Neural progenitor cell (in vitro differentiated cells): Measurements from ENCODE around the gene HYAL3.

Source experiments
- CTCF ChIP-seq: fragments of 200-600 bp; sonication (generic); IDR thresholded peaks from 2 replicates; pipeline ENCODE4 v1.5.1; 2017; ENCODE audit warnings: antibody characterized with exemption, mild to moderate bottlenecking
- EZH2phosphoT487 ChIP-seq: fragments of 200-600 bp; sonication (generic); IDR thresholded peaks from 2 replicates; pipeline ENCODE4 v1.6.1; 2017; ENCODE audit warnings: antibody characterized with exemption

GRCh38 chr3:50336452-50337174 lies 37.4 kb upstream of the HYAL3 start:
- no peak for TF ChIP-seq EZH2phosphoT487
- TF ChIP-seq CTCF = peak; percentile 4
